HepG2 (cell line): ENCODE results near the gene BTN1A1. TPM values are rescaled to one million over a fixed set of nuclear protein-coding genes. Genes with fewer than 3 reads are reported as not detected.

Experiments
- ERF ChIP-seq: IDR thresholded peaks from 2 replicates; pipeline ENCODE4 v1.6.1; 2018; ENCODE audit warnings: missing biosample characterization, missing genetic modification reagents
- MTA3 ChIP-seq: sonication (generic); formaldehyde crosslinking; IDR thresholded peaks from 2 replicates; pipeline ENCODE4 v1.4.0; 2020; ENCODE audit warnings: missing genetic modification reagents
- NR2F2 ChIP-seq: IDR thresholded peaks from 2 replicates; pipeline ENCODE4 v1.6.1; 2012; ENCODE audit warnings: low read depth, inconsistent platforms, borderline replicate concordance
- REL ChIP-seq: sonication (generic); formaldehyde crosslinking; conservative IDR thresholded peaks from 2 replicates; pipeline ENCODE4 v1.8.0; 2022; ENCODE audit warnings: mild to moderate bottlenecking, missing genetic modification reagents, moderate library complexity
- TARDBP ChIP-seq: sonication (generic); formaldehyde crosslinking; IDR thresholded peaks from 2 replicates; pipeline ENCODE4 v1.8.0; 2022; ENCODE audit warnings: mild to moderate bottlenecking, missing genetic modification reagents
- U2AF2 ChIP-seq: fragments of 200-400 bp; formaldehyde crosslinking; IDR thresholded peaks from 2 replicates; pipeline ENCODE4 v1.6.1; 2017; ENCODE audit warnings: low read depth, mild to moderate bottlenecking, low read length
- ZFAT ChIP-seq: sonication (generic); formaldehyde crosslinking; conservative IDR thresholded peaks from 2 replicates; pipeline ENCODE4 v1.8.1; 2023; ENCODE audit warnings: missing genetic modification reagents, inconsistent platforms
- ZNF329 ChIP-seq: sonication (generic); formaldehyde crosslinking; IDR thresholded peaks from 2 replicates; pipeline ENCODE4 v1.9.0; 2021; ENCODE audit warnings: low read depth, mild to moderate bottlenecking, missing genetic modification reagents
- ZNF33B ChIP-seq: sonication (generic); formaldehyde crosslinking; IDR thresholded peaks from 2 replicates; pipeline ENCODE4 v1.5.1; 2020; ENCODE audit warnings: mild to moderate bottlenecking, missing genetic modification reagents
- ZNF34 ChIP-seq: sonication (generic); formaldehyde crosslinking; IDR thresholded peaks from 2 replicates; pipeline ENCODE4 v1.4.0; 2020; ENCODE audit warnings: mild to moderate bottlenecking, missing genetic modification reagents, borderline replicate concordance
- ZNF382 ChIP-seq: sonication (generic); formaldehyde crosslinking; IDR thresholded peaks from 2 replicates; pipeline ENCODE4 v1.5.0; 2020; ENCODE audit warnings: missing genetic modification reagents, mild to moderate bottlenecking, borderline replicate concordance
- ZNF652 ChIP-seq: IDR thresholded peaks from 2 replicates; pipeline ENCODE4 v1.6.1; 2016; ENCODE audit warnings: low read depth, borderline replicate concordance
- ZNF660 ChIP-seq: sonication (generic); formaldehyde crosslinking; IDR thresholded peaks from 2 replicates; pipeline ENCODE4 v1.5.1; 2020; ENCODE audit warnings: mild to moderate bottlenecking, low read depth, missing genetic modification reagents, borderline replicate concordance
- ZNF674 ChIP-seq: sonication (generic); formaldehyde crosslinking; IDR thresholded peaks from 2 replicates; pipeline ENCODE4 v1.5.0; 2020; ENCODE audit warnings: low read depth, mild to moderate bottlenecking, missing genetic modification reagents
- ZNF768 ChIP-seq: sonication (generic); formaldehyde crosslinking; IDR thresholded peaks from 2 replicates; pipeline ENCODE4 v1.4.0; 2020; ENCODE audit warnings: missing genetic modification reagents
- ZNF816 ChIP-seq: sonication (generic); formaldehyde crosslinking; IDR thresholded peaks from 2 replicates; pipeline ENCODE4 v1.8.0; 2022; ENCODE audit warnings: missing genetic modification reagents, mild to moderate bottlenecking, borderline replicate concordance
- ZNF850 ChIP-seq: sonication (generic); formaldehyde crosslinking; conservative IDR thresholded peaks from 2 replicates; pipeline ENCODE4 v1.9.0; 2021; ENCODE audit warnings: mild to moderate bottlenecking, missing genetic modification reagents
- ZSCAN9 ChIP-seq: IDR thresholded peaks from 2 replicates; pipeline ENCODE4 v1.6.1; 2016; ENCODE audit warnings: borderline replicate concordance
- polyA plus RNA-seq, 8 experiments: library from polyadenylated mRNA; depleted of rRNA in 3 of 8; stranded (reverse) in 7 of 8; unstranded in 1 of 8; fragments of >200 nt; fragmentation: Illumina TruSeq in 4 of 8; extraction: Trizol in 4 of 8; gene quantifications; 2 replicates each; pipeline versions ENCODE4 v1.2.1 to v1.2.3, GENCODE V29; 2011 to 2016; ENCODE audit warnings: low read depth in 4 of 8, missing spikeins in 1 of 8, mixed read lengths in 1 of 8; ENCODE audit not compliant: insufficient read depth in 1 of 8
- total RNA-seq, 5 experiments: library from RNA; depleted of rRNA; stranded (reverse); fragments of >200 nt; fragmentation: Illumina TruSeq; extraction: Trizol; gene quantifications; 2 replicates each; pipeline ENCODE4 v1.2.3, GENCODE V29; 2016; ENCODE audit warnings: low read depth in 1 of 5
- TF ChIP-seq, protein P1 (sequence below): sonication (generic); formaldehyde crosslinking; conservative IDR thresholded peaks from 2 replicates; pipeline ENCODE4 v1.4.0; 2020; ENCODE audit warnings: missing genetic modification reagents
- TF ChIP-seq, protein P2 (sequence below): sonication (generic); formaldehyde crosslinking; IDR thresholded peaks from 2 replicates; pipeline ENCODE4 v1.8.1; 2023; ENCODE audit warnings: mild to moderate bottlenecking, missing genetic modification reagents
- TF ChIP-seq, protein P3 (sequence below): sonication (generic); formaldehyde crosslinking; IDR thresholded peaks from 2 replicates; pipeline ENCODE4 v1.8.1; 2023; ENCODE audit warnings: missing genetic modification reagents, mild to moderate bottlenecking, borderline replicate concordance
- TF ChIP-seq, protein P4 (sequence below): sonication (generic); formaldehyde crosslinking; IDR thresholded peaks from 2 replicates; pipeline ENCODE4 v1.9.0; 2021; ENCODE audit warnings: mild to moderate bottlenecking, missing genetic modification reagents

The BTN1A1 gene
- total and polyA plus RNA-seq, 2 of the 13 experiments (the other 11 are each of a cell fraction or from before 2014, with no cell fraction given), result 0.04 TPM; not detected in 1

DNA sequence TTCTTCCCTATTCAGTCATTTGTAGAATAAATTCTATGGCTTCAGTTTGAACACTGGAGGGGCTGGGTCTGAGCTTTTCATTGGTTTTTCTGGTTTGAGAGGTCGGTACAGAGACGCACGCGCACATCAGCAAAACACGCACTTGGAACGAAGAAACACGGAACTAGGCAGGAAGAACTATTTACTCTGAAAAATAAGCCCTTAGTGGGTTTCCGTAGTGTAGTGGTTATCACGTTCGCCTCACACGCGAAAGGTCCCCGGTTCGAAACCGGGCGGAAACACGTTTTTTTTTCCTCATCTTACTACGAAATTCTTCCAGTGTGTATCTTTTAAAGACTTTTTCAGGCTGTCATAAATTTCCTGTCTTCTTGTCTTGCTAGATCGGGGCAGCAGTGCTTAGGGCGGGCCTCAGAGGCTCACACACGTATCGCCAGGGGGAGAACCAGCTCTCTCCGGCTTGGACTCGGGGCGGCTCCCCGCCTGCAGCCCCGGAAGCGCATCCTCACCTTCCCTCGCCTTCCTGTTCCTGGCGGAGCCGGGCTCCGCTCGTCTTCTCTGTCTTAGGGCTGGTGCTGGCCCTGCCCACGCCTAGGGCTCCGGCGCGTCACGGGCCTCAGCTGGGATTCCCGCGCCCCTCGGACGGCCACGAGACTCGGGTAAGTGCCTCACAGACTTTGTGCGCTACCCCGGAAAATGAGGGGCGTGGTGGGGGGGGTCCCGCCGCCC, 37.9 kb downstream of the BTN1A1 start, which contains the start of gene HMGN4 (continued):
- TF ChIP-seq, protein P1, sequence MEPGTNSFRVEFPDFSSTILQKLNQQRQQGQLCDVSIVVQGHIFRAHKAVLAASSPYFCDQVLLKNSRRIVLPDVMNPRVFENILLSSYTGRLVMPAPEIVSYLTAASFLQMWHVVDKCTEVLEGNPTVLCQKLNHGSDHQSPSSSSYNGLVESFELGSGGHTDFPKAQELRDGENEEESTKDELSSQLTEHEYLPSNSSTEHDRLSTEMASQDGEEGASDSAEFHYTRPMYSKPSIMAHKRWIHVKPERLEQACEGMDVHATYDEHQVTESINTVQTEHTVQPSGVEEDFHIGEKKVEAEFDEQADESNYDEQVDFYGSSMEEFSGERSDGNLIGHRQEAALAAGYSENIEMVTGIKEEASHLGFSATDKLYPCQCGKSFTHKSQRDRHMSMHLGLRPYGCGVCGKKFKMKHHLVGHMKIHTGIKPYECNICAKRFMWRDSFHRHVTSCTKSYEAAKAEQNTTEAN (CRISPR knock-in tag), result 0 out of 2 replicates have a peak, but pooled peaks have one; percentile 19
- TF ChIP-seq ZNF34 (CRISPR knock-in tag) (no peak), U2AF2 (no peak), ERF (CRISPR knock-in tag) (0 out of 2 replicates have a peak, but pooled peaks have one; percentile 27), NR2F2 (no peak), ZFAT (no peak), ZNF652 (no peak), ZNF33B (CRISPR knock-in tag) (no peak), ZNF660 (CRISPR knock-in tag) (no peak), MTA3 (CRISPR knock-in tag) (no peak), ZNF674 (CRISPR knock-in tag) (no peak), ZSCAN9 (peak; percentile 82), ZNF816 (CRISPR knock-in tag) (peak; percentile 44; the same call in 1 of the 2 replicates), ZNF850 (CRISPR knock-in tag) (peak; percentile 90; the same call in 1 of the 2 replicates), REL (CRISPR knock-in tag) (no peak), ZNF329 (CRISPR knock-in tag) (no peak; the same call in 1 of the 2 replicates), TARDBP (peak; percentile 36), ZNF768 (CRISPR knock-in tag) (peak; percentile 60; the same call in 1 of the 2 replicates), ZNF382 (CRISPR knock-in tag) (no peak)
- TF ChIP-seq, protein P2, sequence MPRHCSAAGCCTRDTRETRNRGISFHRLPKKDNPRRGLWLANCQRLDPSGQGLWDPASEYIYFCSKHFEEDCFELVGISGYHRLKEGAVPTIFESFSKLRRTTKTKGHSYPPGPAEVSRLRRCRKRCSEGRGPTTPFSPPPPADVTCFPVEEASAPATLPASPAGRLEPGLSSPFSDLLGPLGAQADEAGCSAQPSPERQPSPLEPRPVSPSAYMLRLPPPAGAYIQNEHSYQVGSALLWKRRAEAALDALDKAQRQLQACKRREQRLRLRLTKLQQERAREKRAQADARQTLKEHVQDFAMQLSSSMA (CRISPR knock-in tag), result peak; percentile 44
- TF ChIP-seq, protein P3, sequence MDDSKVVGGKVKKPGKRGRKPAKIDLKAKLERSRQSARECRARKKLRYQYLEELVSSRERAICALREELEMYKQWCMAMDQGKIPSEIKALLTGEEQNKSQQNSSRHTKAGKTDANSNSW (CRISPR knock-in tag), result no peak
- TF ChIP-seq, protein P4, sequence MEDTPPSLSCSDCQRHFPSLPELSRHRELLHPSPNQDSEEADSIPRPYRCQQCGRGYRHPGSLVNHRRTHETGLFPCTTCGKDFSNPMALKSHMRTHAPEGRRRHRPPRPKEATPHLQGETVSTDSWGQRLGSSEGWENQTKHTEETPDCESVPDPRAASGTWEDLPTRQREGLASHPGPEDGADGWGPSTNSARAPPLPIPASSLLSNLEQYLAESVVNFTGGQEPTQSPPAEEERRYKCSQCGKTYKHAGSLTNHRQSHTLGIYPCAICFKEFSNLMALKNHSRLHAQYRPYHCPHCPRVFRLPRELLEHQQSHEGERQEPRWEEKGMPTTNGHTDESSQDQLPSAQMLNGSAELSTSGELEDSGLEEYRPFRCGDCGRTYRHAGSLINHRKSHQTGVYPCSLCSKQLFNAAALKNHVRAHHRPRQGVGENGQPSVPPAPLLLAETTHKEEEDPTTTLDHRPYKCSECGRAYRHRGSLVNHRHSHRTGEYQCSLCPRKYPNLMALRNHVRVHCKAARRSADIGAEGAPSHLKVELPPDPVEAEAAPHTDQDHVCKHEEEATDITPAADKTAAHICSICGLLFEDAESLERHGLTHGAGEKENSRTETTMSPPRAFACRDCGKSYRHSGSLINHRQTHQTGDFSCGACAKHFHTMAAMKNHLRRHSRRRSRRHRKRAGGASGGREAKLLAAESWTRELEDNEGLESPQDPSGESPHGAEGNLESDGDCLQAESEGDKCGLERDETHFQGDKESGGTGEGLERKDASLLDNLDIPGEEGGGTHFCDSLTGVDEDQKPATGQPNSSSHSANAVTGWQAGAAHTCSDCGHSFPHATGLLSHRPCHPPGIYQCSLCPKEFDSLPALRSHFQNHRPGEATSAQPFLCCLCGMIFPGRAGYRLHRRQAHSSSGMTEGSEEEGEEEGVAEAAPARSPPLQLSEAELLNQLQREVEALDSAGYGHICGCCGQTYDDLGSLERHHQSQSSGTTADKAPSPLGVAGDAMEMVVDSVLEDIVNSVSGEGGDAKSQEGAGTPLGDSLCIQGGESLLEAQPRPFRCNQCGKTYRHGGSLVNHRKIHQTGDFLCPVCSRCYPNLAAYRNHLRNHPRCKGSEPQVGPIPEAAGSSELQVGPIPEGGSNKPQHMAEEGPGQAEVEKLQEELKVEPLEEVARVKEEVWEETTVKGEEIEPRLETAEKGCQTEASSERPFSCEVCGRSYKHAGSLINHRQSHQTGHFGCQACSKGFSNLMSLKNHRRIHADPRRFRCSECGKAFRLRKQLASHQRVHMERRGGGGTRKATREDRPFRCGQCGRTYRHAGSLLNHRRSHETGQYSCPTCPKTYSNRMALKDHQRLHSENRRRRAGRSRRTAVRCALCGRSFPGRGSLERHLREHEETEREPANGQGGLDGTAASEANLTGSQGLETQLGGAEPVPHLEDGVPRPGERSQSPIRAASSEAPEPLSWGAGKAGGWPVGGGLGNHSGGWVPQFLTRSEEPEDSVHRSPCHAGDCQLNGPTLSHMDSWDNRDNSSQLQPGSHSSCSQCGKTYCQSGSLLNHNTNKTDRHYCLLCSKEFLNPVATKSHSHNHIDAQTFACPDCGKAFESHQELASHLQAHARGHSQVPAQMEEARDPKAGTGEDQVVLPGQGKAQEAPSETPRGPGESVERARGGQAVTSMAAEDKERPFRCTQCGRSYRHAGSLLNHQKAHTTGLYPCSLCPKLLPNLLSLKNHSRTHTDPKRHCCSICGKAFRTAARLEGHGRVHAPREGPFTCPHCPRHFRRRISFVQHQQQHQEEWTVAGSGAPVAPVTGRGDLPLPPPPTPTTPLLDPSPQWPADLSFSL (CRISPR knock-in tag), result no peak
